ENCODE data around the gene FZD2. TPM values are rescaled to one million over a fixed set of nuclear protein-coding genes. Genes with fewer than 3 reads are reported as not detected.

FZD2 gene
- total and polyA plus RNA-seq, 8 donors = 9.8 to 36.7 (median 26.1) TPM

GRCh38 chr17:44523672-44523972 is 33.7 kb upstream of the FZD2 start:
- ATAC-seq (no peak), DNase-seq (no peak)
- Histone ChIP-seq H3K9me3 (peaks cover 0 to 5% of the 10 kb centered on the region in 2 donors), H3K4me1 (no peaks in the 10 kb centered on the region), H3K27ac (no peak overlapping the region), H3K36me3 (no peaks in the 10 kb centered on the region), H3K27me3 (peaks cover 0 to 13% of the 10 kb centered on the region in 2 donors), H3K4me3 (no peak overlapping the region)
- intact Hi-C loops (cut with DNase I) = no loop called here
- no peak for TF ChIP-seq CTCF (IDR thresholded peaks at IDR 0.05)

DNA sequence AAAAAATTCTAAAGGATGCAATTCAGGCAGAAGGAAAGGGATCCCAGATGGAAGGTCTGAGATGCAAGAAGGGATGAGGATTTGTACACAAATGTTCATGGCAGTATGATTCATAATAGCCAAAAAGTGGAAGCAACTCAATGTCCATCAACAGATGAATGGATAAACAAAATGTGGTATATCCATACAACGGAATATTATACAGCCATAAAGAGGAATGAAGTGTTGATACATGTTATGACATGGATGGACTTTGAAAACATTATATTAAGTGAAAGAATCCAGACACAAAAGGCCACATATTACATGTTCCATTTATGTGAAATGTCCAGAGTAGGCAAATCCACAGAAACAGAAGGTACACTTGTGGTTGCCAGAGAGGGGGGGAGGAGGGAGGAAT is 30.2 kb upstream of the FZD2 start:
- Histone ChIP-seq H3K4me3 (no peak overlapping the region), H3K36me3 (no peaks in the 10 kb centered on the region), H3K9me3 (peaks cover 0 to 5% of the 10 kb centered on the region in 2 donors), H3K4me1 (no peaks in the 10 kb centered on the region), H3K27ac (no peak overlapping the region), H3K27me3 (peaks cover 0 to 8% of the 10 kb centered on the region in 2 donors)
- ATAC-seq = no peak
- intact Hi-C loops (cut with DNase I) = no loop called here
- TF ChIP-seq CTCF (IDR thresholded peaks at IDR 0.05) = no peak
- DNase-seq = no peak

- H3K27me3 ChIP-seq = peaks cover 0 to 8% of the 10 kb centered on the region in 2 donors
- intact Hi-C loops (cut with DNase I) = no loop called here
- DNase-seq = no peak
- TF ChIP-seq CTCF (IDR thresholded peaks at IDR 0.05) = no peak
- no peak for ATAC-seq
- H3K27ac ChIP-seq = no peak overlapping the region
- H3K9me3 ChIP-seq = peaks cover 0 to 5% of the 10 kb centered on the region in 2 donors
- H3K36me3 ChIP-seq = no peaks in the 10 kb centered on the region
- H3K4me3 ChIP-seq = no peak overlapping the region
- no peaks in the 10 kb centered on the region for H3K4me1 ChIP-seq
These were observed 29.3 kb upstream of the FZD2 start for GRCh38 chr17:44527954-44528353.

GRCh38 chr17:44529864-44530263 is 27.4 kb upstream of the FZD2 start:
- no peak for DNase-seq
- intact Hi-C loops (cut with DNase I) = loop anchor here in 1 of 2 donors (5.0 kb wide), 1 partner anchor 102 kb away; no protein-coding TSS in a partner anchor
- H3K4me1 ChIP-seq = peaks cover 0 to 9% of the 10 kb centered on the region in 2 donors
- peaks cover 0 to 8% of the 10 kb centered on the region in 2 donors for H3K27me3 ChIP-seq
- no peak overlapping the region for H3K27ac ChIP-seq
- no peak for ATAC-seq
- no peaks in the 10 kb centered on the region for H3K36me3 ChIP-seq
- H3K9me3 ChIP-seq = peaks cover 0 to 5% of the 10 kb centered on the region in 2 donors
- TF ChIP-seq CTCF (IDR thresholded peaks at IDR 0.05) = no peak
- no peak overlapping the region for H3K4me3 ChIP-seq

- ATAC-seq (no peak), DNase-seq (no peak)
- no peak overlapping the region for H3K4me3 ChIP-seq
- H3K36me3 ChIP-seq = no peaks in the 10 kb centered on the region
- peaks cover 0 to 5% of the 10 kb centered on the region in 2 donors for H3K9me3 ChIP-seq
- TF ChIP-seq CTCF (IDR thresholded peaks at IDR 0.05) = no peak
- no peak overlapping the region for H3K27ac ChIP-seq
- H3K4me1 ChIP-seq = peaks cover 0 to 9% of the 10 kb centered on the region in 2 donors
- intact Hi-C loops (cut with DNase I) = loop anchor here in 1 of 2 donors (5.0 kb wide), 1 partner anchor 101 kb away; no protein-coding TSS in a partner anchor
- H3K27me3 ChIP-seq = peaks cover 0 to 8% of the 10 kb centered on the region in 2 donors
These were observed 26.3 kb upstream of the FZD2 start for GRCh38 chr17:44530896-44531418.

Measured in left lung (tissue), 10 donors.